K562 (cell line): Measurements from ENCODE around the gene THAP11. TPM values are rescaled to one million over a fixed set of nuclear protein-coding genes. Genes with fewer than 3 reads are reported as not detected.

ENCODE experiments used
- CREB3 ChIP-seq: fragments of 450-650 bp; conservative IDR thresholded peaks from 2 replicates; pipeline ENCODE4 v1.6.1; 2016; ENCODE audit warnings: missing genetic modification characterization, low read depth, mild to moderate bottlenecking, missing compliant biosample characterization, moderate library complexity
- GTF2E2 ChIP-seq: fragments of 200-800 bp; sonication (Bioruptor generic); IDR thresholded peaks from 2 replicates; pipeline ENCODE4 v1.6.1; 2016; ENCODE audit warnings: missing genetic modification characterization, missing compliant biosample characterization
- HLTF ChIP-seq: fragments of 450-650 bp; IDR thresholded peaks from 2 replicates; pipeline ENCODE4 v1.6.1; 2016
- NONO ChIP-seq, 2 experiments: fragments of 200-400 bp in 1 of 2; fragments of 450-650 bp in 1 of 2; formaldehyde crosslinking in 1 of 2; IDR thresholded peaks; 2 replicates each; pipeline ENCODE4 v1.6.1; 2017; ENCODE audit warnings: low read depth in 2 of 2, mild to moderate bottlenecking in 2 of 2, moderate library complexity in 2 of 2, low read length in 1 of 2
- STAT5A ChIP-seq: IDR thresholded peaks from 2 replicates; pipeline ENCODE4 v1.6.1; 2012; ENCODE audit warnings: low read length, inconsistent platforms, borderline replicate concordance
- STAT5B ChIP-seq: fragments of 250-450 bp; sonication (Bioruptor Pico); IDR thresholded peaks from 2 replicates; pipeline ENCODE4 v1.8.0; 2021; ENCODE audit warnings: mild to moderate bottlenecking, inconsistent platforms
- TCF3 ChIP-seq: sonication (generic); formaldehyde crosslinking; IDR thresholded peaks from 2 replicates; pipeline ENCODE4 v1.4.0; 2020; ENCODE audit warnings: mild to moderate bottlenecking, missing genetic modification reagents
- XRCC4 ChIP-seq: IDR thresholded peaks from one replicate; pipeline ENCODE4 v1.6.1; 2011; ENCODE audit not compliant: insufficient read depth, insufficient read length; ENCODE audit errors: extremely low read depth
- ZBTB11 ChIP-seq, 3 experiments: fragments of 200-800 bp in 1 of 3; fragments of 250-450 bp in 1 of 3; fragments of 450-650 bp in 1 of 3; sonication (Bioruptor Pico) in 1 of 3; sonication (Bioruptor generic) in 1 of 3; formaldehyde crosslinking in 1 of 3; IDR thresholded peaks; 2 replicates each; pipeline versions ENCODE4 v1.6.1 to v1.8.0; 2016 to 2022; ENCODE audit warnings: mild to moderate bottlenecking in 2 of 3, missing genetic modification characterization in 2 of 3, missing compliant biosample characterization in 1 of 3, moderate library complexity in 1 of 3
- ZHX1 ChIP-seq: fragments of 150-350 bp; conservative IDR thresholded peaks from 2 replicates; pipeline ENCODE4 v1.6.1; 2014; ENCODE audit warnings: low read length
- ZKSCAN3 ChIP-seq: fragments of 250-450 bp; sonication (Bioruptor Pico); IDR thresholded peaks from 2 replicates; pipeline ENCODE4 v1.4.0; 2020
- ZNF507 ChIP-seq: conservative IDR thresholded peaks from 2 replicates; pipeline ENCODE4 v1.6.1; 2017; ENCODE audit warnings: missing genetic modification characterization, missing compliant biosample characterization
- polyA plus RNA-seq, 8 experiments: library from polyadenylated mRNA; depleted of rRNA in 4 of 8; stranded (reverse) in 5 of 8; unstranded in 3 of 8; fragments of >200 nt; fragmentation: Nextera tagmentation in 2 of 8; fragmentation: Illumina TruSeq in 1 of 8; extraction: Ambion mirVana in 2 of 8; extraction: Trizol in 1 of 8; gene quantifications; 2 replicates each; pipeline versions ENCODE4 v1.2.1 to v1.2.3, GENCODE V29; 2011 to 2014; ENCODE audit warnings: inconsistent platforms in 1 of 8, missing spikeins in 1 of 8
- total RNA-seq, 7 experiments: library from RNA; depleted of rRNA in 6 of 7; stranded (reverse); fragments of >200 nt in 6 of 7; fragmentation: Illumina TruSeq in 2 of 7; extraction: Trizol in 2 of 7; gene quantifications; 2 replicates each; pipeline versions ENCODE4 v1.2.1 to v1.2.3, GENCODE V29; 2011 to 2021; ENCODE audit warnings: low replicate concordance in 1 of 7
- TF ChIP-seq, protein P1 (sequence below): sonication (generic); formaldehyde crosslinking; IDR thresholded peaks from 2 replicates; pipeline ENCODE4 v1.8.1; 2023; ENCODE audit warnings: mild to moderate bottlenecking, missing genetic modification reagents

Gene THAP11
- total and polyA plus RNA-seq, 9 of the 15 experiments (the other 6 are each of a cell fraction or from before 2014, with no cell fraction given): 2.4 to 31.6 (median 21.4) TPM

DNA sequence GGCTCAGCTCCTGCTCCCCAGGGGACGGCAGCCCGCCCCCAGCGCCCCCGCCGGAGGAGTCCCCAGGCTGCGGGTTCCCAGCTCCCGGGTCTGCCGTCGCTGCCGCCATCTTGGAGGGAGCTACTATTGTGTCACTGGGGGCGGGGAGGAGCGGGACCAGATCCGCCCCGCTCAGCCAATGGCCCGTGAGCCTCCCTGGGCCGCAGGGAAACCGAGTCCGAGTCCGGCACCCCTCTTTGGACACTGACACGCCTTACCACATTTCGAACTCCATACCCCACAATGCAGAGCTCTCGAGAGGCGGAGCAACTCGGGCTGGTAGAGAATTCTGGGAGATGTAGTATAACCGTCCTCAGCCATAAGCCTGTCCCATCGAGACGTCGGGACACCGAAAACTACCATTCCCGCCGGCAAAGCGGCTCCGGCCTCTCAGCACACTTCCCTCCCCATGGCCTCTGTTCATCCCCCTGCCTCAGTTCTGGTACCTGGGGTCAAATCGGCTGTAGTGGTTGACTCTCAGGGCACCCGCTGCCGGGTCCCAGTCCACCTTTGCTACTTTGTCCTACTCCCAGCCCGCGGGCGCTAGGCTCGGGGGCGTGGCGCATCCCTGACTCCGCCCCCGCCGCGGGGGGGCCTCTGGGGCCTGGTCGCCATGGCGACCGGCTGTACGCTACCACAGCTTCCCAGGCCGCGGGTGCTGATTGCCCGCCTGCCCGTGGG is 35.5 kb upstream of the THAP11 start, which contains the start of the genes RANBP10 and TSNAXIP1 (continued):
- TF ChIP-seq ZKSCAN3 (CRISPR knock-in tag): no peak
- TF ChIP-seq NONO (IDR thresholded peaks at IDR 0.05; ENCODE audit: low read depth in 2 of 2, low read length in 1 of 2): no peak
- TF ChIP-seq XRCC4: no peak
- no peak for TF ChIP-seq ZNF507 (tag)
- no peak for TF ChIP-seq STAT5B (CRISPR knock-in tag)
- no peak for TF ChIP-seq STAT5A
- peak; percentile 81; the same call in 1 of the 2 replicates for TF ChIP-seq CREB3 (tag)
- TF ChIP-seq HLTF: no peak
- TF ChIP-seq, protein P1, sequence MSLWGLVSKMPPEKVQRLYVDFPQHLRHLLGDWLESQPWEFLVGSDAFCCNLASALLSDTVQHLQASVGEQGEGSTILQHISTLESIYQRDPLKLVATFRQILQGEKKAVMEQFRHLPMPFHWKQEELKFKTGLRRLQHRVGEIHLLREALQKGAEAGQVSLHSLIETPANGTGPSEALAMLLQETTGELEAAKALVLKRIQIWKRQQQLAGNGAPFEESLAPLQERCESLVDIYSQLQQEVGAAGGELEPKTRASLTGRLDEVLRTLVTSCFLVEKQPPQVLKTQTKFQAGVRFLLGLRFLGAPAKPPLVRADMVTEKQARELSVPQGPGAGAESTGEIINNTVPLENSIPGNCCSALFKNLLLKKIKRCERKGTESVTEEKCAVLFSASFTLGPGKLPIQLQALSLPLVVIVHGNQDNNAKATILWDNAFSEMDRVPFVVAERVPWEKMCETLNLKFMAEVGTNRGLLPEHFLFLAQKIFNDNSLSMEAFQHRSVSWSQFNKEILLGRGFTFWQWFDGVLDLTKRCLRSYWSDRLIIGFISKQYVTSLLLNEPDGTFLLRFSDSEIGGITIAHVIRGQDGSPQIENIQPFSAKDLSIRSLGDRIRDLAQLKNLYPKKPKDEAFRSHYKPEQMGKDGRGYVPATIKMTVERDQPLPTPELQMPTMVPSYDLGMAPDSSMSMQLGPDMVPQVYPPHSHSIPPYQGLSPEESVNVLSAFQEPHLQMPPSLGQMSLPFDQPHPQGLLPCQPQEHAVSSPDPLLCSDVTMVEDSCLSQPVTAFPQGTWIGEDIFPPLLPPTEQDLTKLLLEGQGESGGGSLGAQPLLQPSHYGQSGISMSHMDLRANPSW (CRISPR knock-in tag): 0 out of 2 replicates have a peak, but pooled peaks have one; percentile 53
- TF ChIP-seq ZHX1: no peak
- TF ChIP-seq ZBTB11 (CRISPR knock-in tag; IDR thresholded peaks at IDR 0.05): peak in 1 of 3 experiments; percentile 92; a peak in 2 of 6 replicates
- TF ChIP-seq TCF3 (CRISPR knock-in tag): no peak; the same call in 1 of the 2 replicates
- TF ChIP-seq GTF2E2 (tag): peak; percentile 57; the same call in 1 of the 2 replicates
